DMS 273 treated with DMSO at 0.1 percent for 48 hours (cell line): Measurements from ENCODE around the gene CCDC88B.

Source experiments
- DNase-seq: peaks from one replicate; lab custom pipeline; 2025; lab: John Stamatoyannopoulos, UW

CCDC88B gene

GRCh38 chr11:64347193-64347867 lies 7.3 kb downstream of the CCDC88B start:
- DNase-seq = no peak

- DNase-seq = no peak
Observed at GRCh38 chr11:64348383-64349024, 8.5 kb downstream of the CCDC88B start.

GRCh38 chr11:64349025-64349387 lies 9.0 kb downstream of the CCDC88B start:
- DNase-seq = no peak

- DNase-seq = no peak
Observed at GRCh38 chr11:64349404-64349803, 9.4 kb downstream of the CCDC88B start.

- no peak for DNase-seq
Observed at GRCh38 chr11:64351136-64351631, 11.2 kb downstream of the CCDC88B start.

- no peak for DNase-seq
Observed at GRCh38 chr11:64352099-64352994, 12.3 kb downstream of the CCDC88B start.

- no peak for DNase-seq
Observed at GRCh38 chr11:64352995-64353714, 13.2 kb downstream of the CCDC88B start.

- no peak for DNase-seq
Observed at GRCh38 chr11:64353715-64354506, 13.9 kb downstream of the CCDC88B start.

- DNase-seq = no peak
Observed at GRCh38 chr11:64355078-64355940, 15.3 kb downstream of the CCDC88B start.

GRCh38 chr11:64356498-64357411 lies 16.8 kb downstream of the CCDC88B start:
- DNase-seq = peak; percentile 16

- DNase-seq = no peak
Observed at GRCh38 chr11:64357446-64357845, 17.4 kb downstream of the CCDC88B start.

GRCh38 chr11:64357904-64358535 lies 18.0 kb downstream of the CCDC88B start:
- DNase-seq = no peak

GRCh38 chr11:64358536-64358906 lies 18.5 kb downstream of the CCDC88B start:
- DNase-seq = no peak

- no peak for DNase-seq
Observed at GRCh38 chr11:64358907-64359711, 19.1 kb downstream of the CCDC88B start, which contains the start of gene RPS6KA4. TSS of gene RPS6KA4 (plus strand) at chr11:64359162. CDS start at chr11:64359236, 74 bp downstream.

- no peak for DNase-seq
Observed at GRCh38 chr11:64359712-64360445, 19.9 kb downstream of the CCDC88B start.

- DNase-seq = no peak
Observed at GRCh38 chr11:64360448-64360921, 20.5 kb downstream of the CCDC88B start.

- no peak for DNase-seq
Observed at GRCh38 chr11:64361659-64362058, 21.7 kb downstream of the CCDC88B start.
